HCT116 (cell line): ENCODE measurements around the gene FADS6. TPM values are rescaled to one million over a fixed set of nuclear protein-coding genes. Genes with fewer than 3 reads are reported as not detected.
A peak's percentile ranks its signal among the peaks of the same experiment; 100 is the strongest.

ENCODE experiments used
- ATAC-seq: fragments of 200-7000 bp; cut with Tn5 transposase; 2 replicates; pipeline ENCODE4 v1.9.1; 2020; ENCODE audit warnings: mild to moderate bottlenecking, moderate library complexity
- BruUV-seq: library from RNA; stranded (reverse); fragments of 400-500 nt; replicated peaks from 2 replicates; lab custom pipeline; 2021; lab: Mats Ljungman, UMichigan
- CTCF ChIA-PET: fragments of 300-600 bp; sonication (Branson Sonifier 250); formaldehyde crosslinking; loops from one replicate; lab custom pipeline; 2021; ENCODE audit warnings: antibody characterized with exemption; lab: Charles Lee
- POLR2A ChIA-PET: fragments of 300-600, 350-600 bp; sonication (Branson Sonifier 250); formaldehyde crosslinking; loops from one replicate; lab custom pipeline; 2021; ENCODE audit warnings: antibody characterized with exemption; lab: Charles Lee
- RAD21 ChIA-PET, 2 experiments: fragments of 300-600 bp; sonication (Branson Sonifier 250); formaldehyde crosslinking; loops; one replicate each; lab custom pipeline; 2023; ENCODE audit warnings: low total read pairs in 2 of 2; ENCODE audit not compliant: uncharacterized antibody in 2 of 2, unreplicated experiment in 2 of 2, low non-redundant PET in 1 of 2; lab: Charles Lee
- DNase-seq: peaks from one replicate; pipeline ENCODE4 v3.0.0-alpha.2; 2010; ENCODE audit warnings: low read depth, low spot score
- H2AFZ ChIP-seq: fragments of 200-600 bp; shearing (Covaris generic), sonication (generic); 2 replicates; pipeline ENCODE4 v1.6.1; 2017; ENCODE audit warnings: low read depth, mixed run types, mixed read lengths, antibody characterized with exemption, low read length; ENCODE audit not compliant: poor library complexity, severe bottlenecking
- H3K27ac ChIP-seq: 2 replicates; pipeline ENCODE4 v1.5.1; 2012; ENCODE audit warnings: low read depth, low read length
- H3K27me3 ChIP-seq: fragments of 200-600 bp; sonication (generic); 2 replicates; pipeline ENCODE4 v1.6.1; 2016; ENCODE audit warnings: mixed run types, low read length, mixed read lengths; ENCODE audit not compliant: insufficient read depth
- H3K36me3 ChIP-seq, 2 experiments: fragments of 200-500 bp in 1 of 2; fragments of 200-600 bp in 1 of 2; sonication (Bioruptor generic) in 1 of 2; sonication (generic) in 1 of 2; 2 replicates each; pipeline versions ENCODE4 v1.5.1 to v1.6.1; 2014 to 2016; ENCODE audit warnings: low read length in 2 of 2, inconsistent platforms in 1 of 2, mixed read lengths in 1 of 2, mixed run types in 1 of 2; ENCODE audit not compliant: insufficient read depth in 2 of 2, control insufficient read depth in 1 of 2
- H3K4me1 ChIP-seq, 2 experiments: fragments of 200-600 bp in 1 of 2; sonication (generic) in 1 of 2; 2 replicates each; pipeline versions ENCODE4 v1.5.1 to v1.6.1; 2012 to 2017; ENCODE audit warnings: low read length in 2 of 2, inconsistent platforms in 1 of 2, mild to moderate bottlenecking in 1 of 2, mixed read lengths in 1 of 2, mixed run types in 1 of 2, moderate library complexity in 1 of 2; ENCODE audit not compliant: insufficient read depth in 2 of 2, control insufficient read depth in 1 of 2
- H3K4me2 ChIP-seq: fragments of 200-600 bp; sonication (generic); 2 replicates; pipeline ENCODE4 v1.6.1; 2017; ENCODE audit warnings: mixed run types, low read length, mixed read lengths
- H3K4me3 ChIP-seq, 2 experiments: fragments of 200-600 bp in 1 of 2; sonication (generic) in 1 of 2; replicated peaks in 1 of 2; 2 replicates each; pipeline ENCODE4 v1.5.1; 2011 to 2016; ENCODE audit warnings: low read length in 2 of 2, control low read depth in 1 of 2, low read depth in 1 of 2, mild to moderate bottlenecking in 1 of 2, mixed read lengths in 1 of 2, mixed run types in 1 of 2
- H3K79me2 ChIP-seq: fragments of 200-600 bp; sonication (generic); 2 replicates; pipeline ENCODE4 v1.6.1; 2017; ENCODE audit warnings: mild to moderate bottlenecking, mixed run types, low read length, moderate library complexity, mixed read lengths; ENCODE audit not compliant: insufficient read depth
- H3K9ac ChIP-seq: fragments of 200-600 bp; sonication (generic); 2 replicates; pipeline ENCODE4 v1.6.1; 2016; ENCODE audit warnings: low read length, mixed read lengths
- H3K9me2 ChIP-seq: fragments of 200-600 bp; sonication (generic), shearing (Covaris generic); 2 replicates; pipeline ENCODE4 v1.6.1; 2017; ENCODE audit warnings: mixed run types, mild to moderate bottlenecking, moderate library complexity; ENCODE audit not compliant: insufficient read depth
- H3K9me3 ChIP-seq, 2 experiments: fragments of 200-500 bp in 1 of 2; fragments of 200-600 bp in 1 of 2; sonication (Bioruptor generic) in 1 of 2; sonication (generic) in 1 of 2; 2 replicates each; pipeline ENCODE4 v1.6.1; 2014 to 2017; ENCODE audit warnings: low read length in 2 of 2, mixed read lengths in 2 of 2, inconsistent platforms in 1 of 2, low read depth in 1 of 2, mild to moderate bottlenecking in 1 of 2, mixed run types in 1 of 2, moderate library complexity in 1 of 2; ENCODE audit not compliant: control insufficient read depth in 1 of 2, insufficient read depth in 1 of 2
- H4K20me1 ChIP-seq: fragments of 200-600 bp; sonication (generic), shearing (Covaris generic); 2 replicates; pipeline ENCODE4 v1.6.1; 2017; ENCODE audit warnings: mixed run types, mild to moderate bottlenecking, moderate library complexity; ENCODE audit not compliant: insufficient read depth
- EGR1 ChIP-seq: IDR thresholded peaks from 2 replicates; pipeline ENCODE4 v1.6.1; 2012; ENCODE audit warnings: low read depth
- ELF1 ChIP-seq: IDR thresholded peaks from 2 replicates; pipeline ENCODE4 v1.6.1; 2012; ENCODE audit warnings: low read depth, borderline replicate concordance
- EZH2 ChIP-seq: fragments of 200-600 bp; sonication (generic); IDR thresholded peaks from 2 replicates; pipeline ENCODE4 v1.6.1; 2017; ENCODE audit warnings: antibody characterized with exemption, mixed run types
- POLR2A ChIP-seq: IDR thresholded peaks from 2 replicates; pipeline ENCODE4 v1.7.0; 2011; ENCODE audit warnings: borderline replicate concordance; ENCODE audit not compliant: insufficient read depth, insufficient read length; ENCODE audit errors: extremely low read depth
- POLR2AphosphoS5 ChIP-seq: IDR thresholded peaks from 2 replicates; pipeline ENCODE4 v1.6.1; 2011; ENCODE audit warnings: mild to moderate bottlenecking, low read depth, low read length, moderate library complexity
- REST ChIP-seq: IDR thresholded peaks from 2 replicates; pipeline ENCODE4 v1.6.1; 2012; ENCODE audit warnings: low read depth
- SRF ChIP-seq: IDR thresholded peaks from 2 replicates; pipeline ENCODE4 v1.6.1; 2012; ENCODE audit warnings: low read depth
- intact Hi-C: fragments of 100-400 bp; cut with micrococcal nuclease; formaldehyde crosslinking; loops from 2 replicates; pipeline ENCODE4 v1.10.0; 2022
- total RNA-seq: library from RNA; stranded (reverse); gene quantifications from one replicate; pipeline ENCODE4 v1.2.1, GENCODE V29; 2021; ENCODE audit not compliant: unreplicated experiment

The FADS6 gene
- total RNA-seq, 1 experiment from 2014 or later: not detected

GRCh38 chr17:74864297-74864865, 29.1 kb downstream of the FADS6 start:
- Histone ChIP-seq H3K27me3 (no peaks in the 10 kb centered on the region), H4K20me1 (no peaks in the 10 kb centered on the region), H3K4me3 (no peak overlapping the region), H3K9me2 (no peaks in the 10 kb centered on the region), H3K27ac (no peak overlapping the region; the same call in 1 of the 2 replicates), H3K9me3 (no peaks in the 10 kb centered on the region), H3K79me2 (no peaks in the 10 kb centered on the region), H3K9ac (no peak overlapping the region), H3K4me1 (peaks cover 0 to 21% of the 10 kb centered on the region in 2 experiments; a peak in 1 of 4 replicates), H3K4me2 (no peak overlapping the region), H3K36me3 (peaks cover 7 to 15% of the 10 kb centered on the region in 2 experiments; a peak in 3 of 4 replicates), H2AFZ (no peak overlapping the region)
- ATAC-seq (peak; percentile 23), DNase-seq (no peak)
- intact Hi-C loops: loop anchor here (2.0 kb wide), 2 partner anchors 120 to 208 kb away; no protein-coding TSS in a partner anchor
- ChIA-PET POLR2A (interaction anchor here (3.0 kb wide), 1 partner anchor 9 kb away, joined by 23 read pairs; the partner anchor contains the start of gene FDXR), RAD21 (no interaction called here), CTCF (interaction anchor here (3.2 to 3.4 kb wide), 2 partner anchors 9 to 119 kb away, joined by 22 to 40 read pairs; partner anchors contain the start of gene FDXR)
- no TSS peak for BruUV-seq
- no peak for TF ChIP-seq EZH2
- TF ChIP-seq SRF: no peak
- TF ChIP-seq REST: no peak
- TF ChIP-seq EGR1: no peak
- 0 out of 2 replicates have a peak, but pooled peaks have one; percentile 3 for TF ChIP-seq POLR2AphosphoS5
- TF ChIP-seq ELF1: no peak
- no peak for TF ChIP-seq POLR2A
